Adrenal gland (tissue), 12 donors: ENCODE results near the gene SLC30A10. TPM values are rescaled to one million over a fixed set of nuclear protein-coding genes. Genes with fewer than 3 reads are reported as not detected.

Experiments used
- DNase-seq, 7 donors: peaks; one replicate each; pipeline ENCODE4 v3.0.0-alpha.2; 2019 to 2020
- H3K27ac ChIP-seq, 5 donors: fragments of 200-600 bp; sonication (generic) in 4 of 5; 1 replicate in 3 of 5; 2 replicates in 2 of 5; pipeline versions ENCODE4 v1.5.1 to v1.8.0; 2016 to 2020; ENCODE audit warnings: mild to moderate bottlenecking in 1 of 5
- H3K27me3 ChIP-seq: fragments of 200-600 bp; 2 replicates; pipeline ENCODE4 v1.8.0; 2021
- H3K36me3 ChIP-seq, 2 donors: fragments of 200-600 bp; replicated peaks in 1 of 2; 1 replicate in 1 of 2; 2 replicates in 1 of 2; pipeline versions ENCODE4 v1.5.1 to v1.8.0; 2018 to 2022
- H3K4me1 ChIP-seq, 2 donors: fragments of 200-600 bp; replicated peaks in 1 of 2; 1 replicate in 1 of 2; 2 replicates in 1 of 2; pipeline versions ENCODE4 v1.5.1 to v1.8.0; 2018 to 2021
- H3K4me3 ChIP-seq, 4 donors: fragments of 200-600 bp; sonication (generic) in 3 of 4; one replicate each; pipeline ENCODE4 v1.5.1; 2016 to 2018
- H3K9me3 ChIP-seq, 3 donors: fragments of 200-600 bp; sonication (generic) in 1 of 3; replicated peaks in 1 of 3; 1 replicate in 2 of 3; 2 replicates in 1 of 3; pipeline versions ENCODE4 v1.5.1 to v1.8.0; 2016 to 2021
- POLR2A ChIP-seq, 2 donors: fragments of 450-650 bp; IDR thresholded peaks; one replicate each; pipeline ENCODE4 v1.6.1; 2017; ENCODE audit warnings: antibody characterized with exemption in 2 of 2, mild to moderate bottlenecking in 2 of 2, moderate library complexity in 1 of 2
- WGBS, 4 donors: extraction: QIAGEN DNeasy Blood & Tissue Kit in 2 of 4; methylation state at CpG; one replicate each; pipeline versions ENCODE4 v1.1.5 to v1.1.7; 2013 to 2017; 5-methylcytosine and 5-hydroxymethylcytosine counted together
- intact Hi-C, 2 donors: fragments of 100-400 bp; cut with DNase I; formaldehyde crosslinking; loops; one replicate each; pipeline versions ENCODE4 v1.14.1 to v1.15.0; 2022 to 2023
- polyA plus RNA-seq, 3 donors: library from polyadenylated mRNA; stranded (reverse); fragments of 200-250 nt in 2 of 3; fragments of 350-450 nt in 1 of 3; fragmentation: Illumina TruSeq in 1 of 3; extraction: RNeasy Lipid Tissue Mini Kit (QIAGEN cat#74804) in 1 of 3; gene quantifications; one replicate each; pipeline ENCODE4 v1.2.3, GENCODE V29; 2013 to 2014
- total RNA-seq, 9 donors: library from RNA; depleted of rRNA in 4 of 9; stranded (reverse); fragments of >200 nt in 4 of 9; fragments of 120-200 nt in 1 of 9; fragmentation: NEBNext Ultra II Directional in 1 of 9; extraction: Animal tissue kit (Norgen Biotek cat#: 25700) in 1 of 9; gene quantifications; one replicate each; pipeline versions ENCODE4 v1.1.0 to v1.2.4, GENCODE V29; 2013 to 2023
- TF ChIP-seq, protein P1 (sequence below), 6 experiments: fragments of 450-650 bp in 4 of 6; fragments of 200-600 bp in 2 of 6; sonication (generic) in 1 of 6; IDR thresholded peaks; 1 replicate in 5 of 6; 2 replicates in 1 of 6; pipeline versions ENCODE4 v1.5.1 to v1.8.0; 2016 to 2021; ENCODE audit warnings: antibody characterized with exemption in 6 of 6, mild to moderate bottlenecking in 2 of 6, moderate library complexity in 1 of 6
- donor health status: healthy with polysubstance abuse.
- donor health status: Bipolar disorder and iron deficiency.
- donor health status: DM: yes; HTN: yes; CAD: no.
- donor health status: DM: no; HTN: no; CAD: no.
- donor health status: DM: no; HTN: no; CAD: no.
- donor health status: DM: yes; HTN: yes; CAD: no.

Gene SLC30A10
- total and polyA plus RNA-seq, 12 donors: 0.13 to 19.8 (median 0.35) TPM; not detected in 1

DNA sequence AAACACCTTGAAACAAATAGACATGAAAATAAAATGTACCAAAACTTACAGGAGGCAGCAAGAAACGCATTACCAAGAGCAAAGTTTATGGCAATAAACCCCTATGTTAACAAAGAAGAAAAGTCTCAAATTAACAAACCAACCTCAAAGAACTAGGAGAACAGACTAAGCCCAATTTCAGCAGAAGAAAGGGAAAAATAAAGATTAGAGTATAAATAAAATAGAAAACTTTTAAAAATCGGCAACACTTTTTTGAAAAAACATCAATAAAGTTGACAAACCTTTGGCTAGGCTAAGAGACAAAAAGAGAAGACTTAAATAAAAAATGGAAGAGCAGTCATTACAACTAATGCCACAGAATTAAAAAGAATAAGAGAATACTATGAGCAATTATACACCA is 42.7 kb downstream of the SLC30A10 start:
- Histone ChIP-seq H3K4me1 (no peaks in the 10 kb centered on the region), H3K27ac (no peak overlapping the region), H3K27me3 (no peaks in the 10 kb centered on the region), H3K36me3 (no peaks in the 10 kb centered on the region), H3K4me3 (no peak overlapping the region), H3K9me3 (no peaks in the 10 kb centered on the region)
- no peak for DNase-seq
- TF ChIP-seq POLR2A (IDR thresholded peaks at IDR 0.05): no peak
- TF ChIP-seq, protein P1, sequence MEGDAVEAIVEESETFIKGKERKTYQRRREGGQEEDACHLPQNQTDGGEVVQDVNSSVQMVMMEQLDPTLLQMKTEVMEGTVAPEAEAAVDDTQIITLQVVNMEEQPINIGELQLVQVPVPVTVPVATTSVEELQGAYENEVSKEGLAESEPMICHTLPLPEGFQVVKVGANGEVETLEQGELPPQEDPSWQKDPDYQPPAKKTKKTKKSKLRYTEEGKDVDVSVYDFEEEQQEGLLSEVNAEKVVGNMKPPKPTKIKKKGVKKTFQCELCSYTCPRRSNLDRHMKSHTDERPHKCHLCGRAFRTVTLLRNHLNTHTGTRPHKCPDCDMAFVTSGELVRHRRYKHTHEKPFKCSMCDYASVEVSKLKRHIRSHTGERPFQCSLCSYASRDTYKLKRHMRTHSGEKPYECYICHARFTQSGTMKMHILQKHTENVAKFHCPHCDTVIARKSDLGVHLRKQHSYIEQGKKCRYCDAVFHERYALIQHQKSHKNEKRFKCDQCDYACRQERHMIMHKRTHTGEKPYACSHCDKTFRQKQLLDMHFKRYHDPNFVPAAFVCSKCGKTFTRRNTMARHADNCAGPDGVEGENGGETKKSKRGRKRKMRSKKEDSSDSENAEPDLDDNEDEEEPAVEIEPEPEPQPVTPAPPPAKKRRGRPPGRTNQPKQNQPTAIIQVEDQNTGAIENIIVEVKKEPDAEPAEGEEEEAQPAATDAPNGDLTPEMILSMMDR (IDR thresholded peaks at IDR 0.05): no peak
- intact Hi-C loops: no loop called here
- WGBS, 4 donors: 79 to 98% (median 88%) methylated on average over 2 of the region's 2 CpGs

DNA sequence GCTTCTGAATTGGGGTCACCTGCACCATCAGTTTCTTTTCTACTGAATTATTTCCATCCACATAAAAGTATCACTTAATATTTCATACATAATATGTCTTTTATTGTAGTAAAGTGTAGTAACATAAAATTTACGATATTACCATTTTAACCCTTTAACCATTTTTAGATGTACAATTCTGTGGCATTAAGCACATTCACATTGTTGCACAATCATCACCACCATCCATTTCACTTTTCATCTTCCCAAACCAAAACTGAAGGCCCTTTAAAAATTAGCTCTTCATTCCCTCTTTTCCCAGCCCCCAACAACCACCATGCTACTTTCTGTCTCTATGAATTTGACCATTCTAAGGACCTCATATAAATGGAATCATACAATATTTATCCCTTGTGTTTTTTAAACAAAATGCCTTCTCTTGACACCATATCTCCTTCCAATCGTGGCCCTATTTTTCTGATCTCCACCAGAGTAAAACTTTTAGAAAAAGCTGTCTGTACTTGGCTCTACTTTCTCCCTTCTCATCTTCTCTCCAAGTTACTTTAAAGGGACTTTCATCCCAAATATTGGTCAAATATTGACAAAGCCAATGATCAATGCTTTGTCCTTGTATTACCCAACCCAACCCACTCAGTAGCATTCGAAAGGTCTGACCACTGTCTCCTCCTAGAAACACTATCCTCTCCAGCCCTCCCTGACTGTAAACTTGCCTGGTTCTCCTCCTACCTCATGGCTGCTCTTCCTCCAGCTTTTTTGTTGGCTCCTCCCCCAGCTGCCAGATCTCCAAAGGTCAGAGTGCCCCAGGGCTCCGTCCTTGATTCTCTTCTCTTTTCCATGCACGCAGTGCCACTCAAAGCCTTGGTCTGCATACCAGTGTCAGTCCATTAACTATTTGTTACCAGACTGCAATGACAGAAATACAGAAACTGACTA is 44.7 kb downstream of the SLC30A10 start:
- no peaks in the 10 kb centered on the region for H3K4me1 ChIP-seq
- peak overlapping the region in 1 of 4 donors; percentile 17 for H3K4me3 ChIP-seq
- WGBS, 4 donors: 47 to 57% (median 49%) methylated on average over 5 of the region's 5 CpGs
- no peaks in the 10 kb centered on the region for H3K9me3 ChIP-seq
- H3K27ac ChIP-seq: no peak overlapping the region
- H3K36me3 ChIP-seq: no peaks in the 10 kb centered on the region
- TF ChIP-seq, protein P1 (IDR thresholded peaks at IDR 0.05): no peak
- TF ChIP-seq POLR2A (IDR thresholded peaks at IDR 0.05): no peak
- peak in 4 of 7 donors; percentile 16 to 54 (median 32) for DNase-seq
- intact Hi-C loops: no loop called here
- no peaks in the 10 kb centered on the region for H3K27me3 ChIP-seq

DNA sequence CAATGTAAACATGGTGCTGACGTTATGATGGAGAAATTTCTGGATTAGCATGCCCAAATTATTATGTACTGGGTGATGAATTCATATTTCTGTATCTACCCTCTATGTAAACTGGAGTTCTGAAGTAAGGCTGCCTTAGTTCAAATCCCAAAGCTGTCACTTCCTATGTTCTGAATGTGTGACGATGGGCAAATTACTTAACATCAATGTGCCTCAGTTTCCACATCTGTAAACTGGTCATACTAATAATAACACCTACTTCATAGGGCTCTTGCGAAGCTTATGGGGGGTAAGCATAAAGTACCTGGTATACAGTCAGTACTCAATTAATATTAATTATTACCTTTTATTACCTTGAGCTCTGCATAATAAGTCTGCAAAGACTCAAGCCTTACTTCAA is 45.6 kb downstream of the SLC30A10 start:
- H3K9me3 ChIP-seq: no peaks in the 10 kb centered on the region
- H3K4me3 ChIP-seq: no peak overlapping the region
- H3K36me3 ChIP-seq: no peaks in the 10 kb centered on the region
- no peak overlapping the region for H3K27ac ChIP-seq
- H3K27me3 ChIP-seq: no peaks in the 10 kb centered on the region
- DNase-seq: no peak
- 82 to 88% (median 85%) methylated on average over 3 of the region's 3 CpGs for WGBS, 4 donors
- no peak for TF ChIP-seq POLR2A (IDR thresholded peaks at IDR 0.05)
- TF ChIP-seq, protein P1 (IDR thresholded peaks at IDR 0.05): no peak
- H3K4me1 ChIP-seq: no peaks in the 10 kb centered on the region
- intact Hi-C loops: no loop called here

DNA sequence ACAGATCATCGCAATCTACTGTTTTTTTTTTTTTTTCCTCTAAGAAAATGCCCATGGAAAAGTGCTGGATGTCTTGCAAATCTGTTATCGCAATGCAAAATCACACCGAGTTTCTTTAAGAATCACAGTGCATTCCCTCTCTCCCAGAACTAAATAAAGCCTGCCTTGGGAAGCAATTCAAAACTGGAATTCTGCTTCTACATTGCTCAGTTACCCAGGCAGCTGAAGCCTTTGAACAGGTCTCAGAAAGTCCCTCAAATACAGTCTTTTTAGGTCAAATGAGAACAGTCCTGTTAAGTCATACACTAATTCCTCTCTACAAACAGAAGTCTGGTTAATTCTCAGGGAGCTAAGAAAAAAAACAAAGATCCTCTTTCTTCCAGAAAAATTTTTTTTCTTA is 46.3 kb downstream of the SLC30A10 start:
- Histone ChIP-seq H3K4me3 (no peak overlapping the region), H3K9me3 (no peaks in the 10 kb centered on the region), H3K36me3 (no peaks in the 10 kb centered on the region), H3K27ac (no peak overlapping the region), H3K4me1 (no peaks in the 10 kb centered on the region), H3K27me3 (no peaks in the 10 kb centered on the region)
- DNase-seq: no peak
- WGBS, 4 donors: 65 to 81% (median 74%) methylated on average over 3 of the region's 3 CpGs
- TF ChIP-seq, protein P1 (IDR thresholded peaks at IDR 0.05): no peak
- no peak for TF ChIP-seq POLR2A (IDR thresholded peaks at IDR 0.05)
- intact Hi-C loops: no loop called here
